Mesenchymal stem cell (in vitro differentiated cells and primary cell): ENCODE results near the gene VIT.

Source experiments
- DNase-seq: peaks from one replicate; pipeline ENCODE4 v3.0.0-alpha.2; 2013
- H2AFZ ChIP-seq: one replicate; pipeline ENCODE4 v1.6.1; 2013; ENCODE audit warnings: low read depth, mild to moderate bottlenecking, control low read depth, inconsistent platforms, low read length, moderate library complexity
- H2AK5ac ChIP-seq: 2 replicates; pipeline ENCODE4 v1.6.1; 2013; ENCODE audit warnings: low read length, moderate library complexity, mild to moderate bottlenecking, inconsistent platforms; ENCODE audit not compliant: severe bottlenecking
- H2BK120ac ChIP-seq: one replicate; pipeline ENCODE4 v1.6.1; 2013; ENCODE audit warnings: low read depth, mild to moderate bottlenecking, inconsistent platforms, low read length, moderate library complexity
- H2BK12ac ChIP-seq, 2 experiments: one replicate each; pipeline ENCODE4 v1.6.1; 2013; ENCODE audit warnings: inconsistent platforms in 2 of 2, low read length in 2 of 2, mild to moderate bottlenecking in 2 of 2, moderate library complexity in 2 of 2, control low read depth in 1 of 2
- H2BK15ac ChIP-seq: one replicate; pipeline ENCODE4 v1.6.1; 2013; ENCODE audit warnings: mild to moderate bottlenecking, low read depth, inconsistent platforms; ENCODE audit not compliant: poor library complexity, severe bottlenecking
- H2BK5ac ChIP-seq: 2 replicates; pipeline ENCODE4 v1.6.1; 2013; ENCODE audit warnings: low read depth, mild to moderate bottlenecking, low read length, control low read depth, inconsistent platforms; ENCODE audit not compliant: poor library complexity, severe bottlenecking
- H3K14ac ChIP-seq, 2 experiments: one replicate each; pipeline ENCODE4 v1.6.1; 2013; ENCODE audit warnings: inconsistent platforms in 2 of 2, low read length in 2 of 2, control low read depth in 1 of 2, mild to moderate bottlenecking in 1 of 2, moderate library complexity in 1 of 2
- H3K18ac ChIP-seq, 2 experiments: one replicate each; pipeline ENCODE4 v1.6.1; 2013; ENCODE audit warnings: inconsistent platforms in 2 of 2, low read length in 2 of 2, control low read depth in 1 of 2, low read depth in 1 of 2, mild to moderate bottlenecking in 1 of 2
- H3K23ac ChIP-seq, 2 experiments: one replicate each; pipeline ENCODE4 v1.6.1; 2013; ENCODE audit warnings: inconsistent platforms in 2 of 2, low read length in 2 of 2, mild to moderate bottlenecking in 2 of 2, moderate library complexity in 2 of 2, control low read depth in 1 of 2
- H3K27ac ChIP-seq: 2 replicates; pipeline ENCODE4 v1.5.1; 2013; ENCODE audit warnings: mild to moderate bottlenecking, moderate library complexity, low read length, control low read depth, inconsistent platforms; ENCODE audit not compliant: poor library complexity, severe bottlenecking
- H3K27me3 ChIP-seq, 2 experiments: 2 replicates each; pipeline versions ENCODE4 v1.6.1 to v1.7.0; 2013; ENCODE audit warnings: low read length in 2 of 2, mild to moderate bottlenecking in 2 of 2, moderate library complexity in 2 of 2, control low read depth in 1 of 2, inconsistent platforms in 1 of 2; ENCODE audit not compliant: control insufficient read depth in 1 of 2, insufficient read depth in 1 of 2
- H3K36me3 ChIP-seq, 2 experiments: 2 replicates each; pipeline versions ENCODE4 v1.6.1 to v1.7.0; 2013; ENCODE audit warnings: low read length in 2 of 2, control low read depth in 1 of 2, inconsistent platforms in 1 of 2, low read depth in 1 of 2, mild to moderate bottlenecking in 1 of 2; ENCODE audit not compliant: insufficient read depth in 2 of 2, control insufficient read depth in 1 of 2
- H3K4ac ChIP-seq, 2 experiments: one replicate each; pipeline ENCODE4 v1.6.1; 2013; ENCODE audit warnings: inconsistent platforms in 2 of 2, low read length in 2 of 2, mild to moderate bottlenecking in 2 of 2, moderate library complexity in 2 of 2, control low read depth in 1 of 2, low read depth in 1 of 2
- H3K4me1 ChIP-seq: 2 replicates; pipeline ENCODE4 v1.6.1; 2013; ENCODE audit warnings: low read depth, low read length, control low read depth; ENCODE audit not compliant: control insufficient read depth, insufficient read depth
- H3K4me2 ChIP-seq: 2 replicates; pipeline ENCODE4 v1.6.1; 2013; ENCODE audit warnings: low read length, mild to moderate bottlenecking, inconsistent platforms; ENCODE audit not compliant: poor library complexity, severe bottlenecking
- H3K4me3 ChIP-seq, 2 experiments: 2 replicates each; pipeline versions ENCODE4 v1.5.1 to v1.7.0; 2013; ENCODE audit warnings: low read length in 2 of 2, mild to moderate bottlenecking in 2 of 2, control low read depth in 1 of 2, low read depth in 1 of 2; ENCODE audit not compliant: insufficient read depth in 1 of 2
- H3K79me1 ChIP-seq: replicated peaks from 2 replicates; pipeline ENCODE4 v1.6.1; 2013; ENCODE audit warnings: mild to moderate bottlenecking, control low read depth, low read length, inconsistent platforms; ENCODE audit not compliant: poor library complexity, severe bottlenecking
- H3K9ac ChIP-seq: 2 replicates; pipeline ENCODE4 v1.7.0; 2013; ENCODE audit warnings: mild to moderate bottlenecking, low read length, moderate library complexity
- H3K9me3 ChIP-seq: 2 replicates; pipeline ENCODE4 v1.7.0; 2013; ENCODE audit warnings: mild to moderate bottlenecking, low read length; ENCODE audit not compliant: control insufficient read depth
- H4K8ac ChIP-seq: one replicate; pipeline ENCODE4 v1.6.1; 2013; ENCODE audit warnings: inconsistent platforms, mild to moderate bottlenecking, low read length, moderate library complexity
- H4K91ac ChIP-seq: one replicate; pipeline ENCODE4 v1.6.1; 2013; ENCODE audit warnings: mild to moderate bottlenecking, low read length, inconsistent platforms
- WGBS: methylation state at CpG from one replicate; pipeline ENCODE4 v1.1.7; 2013; ENCODE audit warnings: mixed read lengths; 5-methylcytosine and 5-hydroxymethylcytosine counted together

The VIT gene

GRCh38 chr2:36704475-36705150 lies 8.1 kb downstream of the VIT start:
- no peaks in the 10 kb centered on the region for H3K79me1 ChIP-seq
- no peaks in the 10 kb centered on the region for H3K36me3 ChIP-seq
- H3K27ac ChIP-seq: no peak overlapping the region
- H2AK5ac ChIP-seq: peak overlapping the region; percentile 18
- no peak overlapping the region for H3K23ac ChIP-seq
- no peak for DNase-seq
- no peaks in the 10 kb centered on the region for H3K9me3 ChIP-seq
- H2AFZ ChIP-seq: no peak overlapping the region
- no peak overlapping the region for H3K14ac ChIP-seq
- H2BK5ac ChIP-seq: no peak overlapping the region
- WGBS: 91% methylated on average over 5 of the region's 6 CpGs
- no peak overlapping the region for H3K18ac ChIP-seq
- no peak overlapping the region for H2BK15ac ChIP-seq
- no peak overlapping the region for H2BK12ac ChIP-seq
- no peak overlapping the region for H4K91ac ChIP-seq
- H3K9ac ChIP-seq: peak overlapping the region; percentile 51
- no peak overlapping the region for H2BK120ac ChIP-seq
- H3K27me3 ChIP-seq: no peaks in the 10 kb centered on the region
- H4K8ac ChIP-seq: no peak overlapping the region
- no peak overlapping the region for H3K4me2 ChIP-seq
- peak overlapping the region in 1 of 2 experiments; percentile 27 for H3K4me3 ChIP-seq
- H3K4ac ChIP-seq: no peak overlapping the region
- H3K4me1 ChIP-seq: peaks cover 14% of the 10 kb centered on the region

GRCh38 chr2:36705326-36706020 lies 9.0 kb downstream of the VIT start:
- Histone ChIP-seq H3K4me2 (no peak overlapping the region), H3K4ac (no peak overlapping the region), H3K4me3 (peak overlapping the region in 1 of 2 experiments; percentile 35), H3K9me3 (no peaks in the 10 kb centered on the region), H3K9ac (peak overlapping the region; percentile 78), H3K14ac (no peak overlapping the region), H2BK5ac (no peak overlapping the region), H2BK12ac (no peak overlapping the region), H3K27me3 (no peaks in the 10 kb centered on the region), H3K27ac (no peak overlapping the region), H3K18ac (no peak overlapping the region), H3K23ac (no peak overlapping the region), H2BK120ac (no peak overlapping the region), H3K79me1 (no peaks in the 10 kb centered on the region), H2AFZ (no peak overlapping the region), H2BK15ac (no peak overlapping the region), H2AK5ac (peak overlapping the region; percentile 12), H3K4me1 (peaks cover 14% of the 10 kb centered on the region), H4K91ac (no peak overlapping the region), H3K36me3 (no peaks in the 10 kb centered on the region), H4K8ac (no peak overlapping the region)
- DNase-seq: no peak
- WGBS: 94% methylated on average over 8 of the region's 9 CpGs

GRCh38 chr2:36706021-36706876 lies 9.7 kb downstream of the VIT start:
- Histone ChIP-seq H3K4me1 (peaks cover 14% of the 10 kb centered on the region), H3K79me1 (no peaks in the 10 kb centered on the region), H3K4me2 (no peak overlapping the region), H3K27me3 (no peaks in the 10 kb centered on the region), H2BK12ac (no peak overlapping the region), H2AFZ (no peak overlapping the region), H2BK120ac (no peak overlapping the region), H3K9ac (peak overlapping the region; percentile 78), H3K14ac (no peak overlapping the region), H3K27ac (peak overlapping the region; percentile 83), H3K23ac (no peak overlapping the region), H2BK5ac (no peak overlapping the region), H3K9me3 (peaks cover 6% of the 10 kb centered on the region), H4K91ac (no peak overlapping the region), H4K8ac (no peak overlapping the region), H3K18ac (no peak overlapping the region), H2AK5ac (peak overlapping the region; percentile 80), H3K4me3 (peak overlapping the region in 1 of 2 experiments; percentile 35), H3K36me3 (no peaks in the 10 kb centered on the region), H2BK15ac (no peak overlapping the region), H3K4ac (no peak overlapping the region)
- WGBS: 88% methylated on average over 5 of the region's 5 CpGs
- no peak for DNase-seq

- peak overlapping the region; percentile 78 for H3K9ac ChIP-seq
- peak overlapping the region in 1 of 2 experiments; percentile 48 for H3K18ac ChIP-seq
- H3K9me3 ChIP-seq: peaks cover 6% of the 10 kb centered on the region
- H3K14ac ChIP-seq: no peak overlapping the region
- no peak overlapping the region for H2AFZ ChIP-seq
- H4K91ac ChIP-seq: no peak overlapping the region
- no peaks in the 10 kb centered on the region for H3K79me1 ChIP-seq
- peak; percentile 24 for DNase-seq
- H2BK5ac ChIP-seq: peak overlapping the region; percentile 74
- H3K4me2 ChIP-seq: no peak overlapping the region
- peak overlapping the region; percentile 89 for H2AK5ac ChIP-seq
- no peaks in the 10 kb centered on the region for H3K27me3 ChIP-seq
- H3K4me3 ChIP-seq: peak overlapping the region in 1 of 2 experiments; percentile 35
- peaks cover 15% of the 10 kb centered on the region for H3K4me1 ChIP-seq
- peak overlapping the region; percentile 83 for H3K27ac ChIP-seq
- WGBS: 64% methylated on average over 5 of the region's 5 CpGs
- peak overlapping the region; percentile 52 for H4K8ac ChIP-seq
- no peak overlapping the region for H2BK12ac ChIP-seq
- no peaks in the 10 kb centered on the region for H3K36me3 ChIP-seq
- no peak overlapping the region for H2BK15ac ChIP-seq
- H3K23ac ChIP-seq: no peak overlapping the region
- no peak overlapping the region for H2BK120ac ChIP-seq
- H3K4ac ChIP-seq: no peak overlapping the region
Measured at GRCh38 chr2:36707050-36707449, 10.5 kb downstream of the VIT start.
